GM21360 (cell line): Measurements from ENCODE around the gene STRA8.
A peak's percentile ranks its signal among the peaks of the same experiment; 100 is the strongest.

Experiments
- ATAC-seq: cut with Tn5 transposase; IDR thresholded peaks from one replicate; pipeline ENCODE4 v1.9.1; 2021; ENCODE audit warnings: mild to moderate bottlenecking, moderate library complexity; ENCODE audit not compliant: unreplicated experiment

Gene STRA8

GRCh38 chr7:135262623-135263320 is 29.1 kb downstream of the STRA8 start:
- no peak for ATAC-seq

GRCh38 chr7:135263321-135263970 is 29.8 kb downstream of the STRA8 start:
- ATAC-seq: no peak

- no peak for ATAC-seq
Observed at GRCh38 chr7:135265637-135266036, 32.0 kb downstream of the STRA8 start.

DNA sequence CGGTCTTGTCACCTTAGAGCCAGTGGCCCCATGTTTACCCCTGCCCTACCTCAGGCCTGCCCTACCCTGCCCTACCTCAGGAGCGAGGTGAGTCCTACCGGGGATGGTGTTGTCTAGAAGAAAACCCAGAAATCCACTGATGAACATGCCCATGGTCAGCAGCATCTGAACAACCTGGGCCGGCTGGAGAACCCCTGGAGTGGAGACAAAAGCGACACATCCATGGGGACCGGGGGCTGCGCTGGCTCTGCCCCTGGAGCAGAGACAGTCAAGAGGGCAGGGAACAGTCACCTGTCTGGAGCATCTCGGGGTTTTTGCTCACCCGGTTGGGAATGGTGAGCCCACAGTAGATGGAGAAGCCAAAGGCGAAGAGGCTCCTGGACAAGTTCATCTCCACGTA is 36.3 kb downstream of the STRA8 start:
- ATAC-seq: no peak

DNA sequence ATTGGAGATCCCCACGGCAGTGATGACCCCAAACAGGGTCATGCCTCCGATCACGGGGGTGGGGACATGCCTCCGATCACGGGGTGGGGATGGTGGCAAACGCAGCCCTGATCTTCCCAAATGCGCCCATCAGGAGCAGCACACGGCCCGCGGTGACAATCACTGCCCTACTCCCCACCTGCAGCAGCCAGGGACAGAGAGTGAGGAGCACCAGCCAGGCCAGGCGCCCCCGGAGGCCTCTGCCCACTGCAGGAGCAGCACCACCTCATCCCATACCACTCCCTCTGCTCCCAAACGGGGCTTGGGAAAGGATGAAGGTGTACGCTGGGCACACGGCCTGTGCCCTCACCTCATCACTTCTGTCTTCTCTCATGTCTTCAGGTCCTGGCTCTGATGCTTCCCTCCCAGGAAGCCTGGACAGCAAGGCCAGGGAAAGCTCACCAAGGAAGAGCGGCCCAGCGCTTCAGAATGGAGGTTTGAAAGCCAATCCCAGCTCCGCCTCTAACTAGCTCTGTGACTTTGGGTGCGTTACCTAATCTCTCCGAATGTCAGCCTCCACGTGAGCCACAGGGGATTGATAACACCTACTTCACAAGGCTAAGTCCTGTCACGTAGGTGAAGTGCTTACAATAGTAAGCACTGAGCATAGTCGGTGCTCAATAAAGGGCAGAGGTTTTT is 37.1 kb downstream of the STRA8 start:
- ATAC-seq: no peak

GRCh38 chr7:135271255-135271615 is 37.6 kb downstream of the STRA8 start:
- no peak for ATAC-seq

DNA sequence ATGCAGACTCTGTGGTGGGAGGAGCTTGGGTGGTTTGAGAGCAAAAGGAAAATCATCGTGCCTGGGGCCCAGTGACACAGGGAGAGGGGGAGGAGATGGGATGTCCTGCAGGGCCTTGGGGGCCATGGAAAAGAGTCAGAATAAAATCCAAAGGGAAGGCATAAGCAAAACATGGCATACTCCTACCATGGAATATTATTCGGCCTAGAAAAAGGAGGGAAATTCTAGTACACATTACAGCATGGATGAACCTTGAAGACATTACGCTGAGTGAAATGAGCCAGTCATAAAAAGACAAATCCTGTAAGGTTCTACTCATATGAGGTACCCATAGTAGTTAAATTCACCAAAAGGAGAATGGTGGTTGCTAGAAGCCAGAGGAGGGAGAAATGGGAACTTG is 38.7 kb downstream of the STRA8 start:
- ATAC-seq: no peak

- no peak for ATAC-seq
Observed at GRCh38 chr7:135273581-135273980, 39.9 kb downstream of the STRA8 start.

DNA sequence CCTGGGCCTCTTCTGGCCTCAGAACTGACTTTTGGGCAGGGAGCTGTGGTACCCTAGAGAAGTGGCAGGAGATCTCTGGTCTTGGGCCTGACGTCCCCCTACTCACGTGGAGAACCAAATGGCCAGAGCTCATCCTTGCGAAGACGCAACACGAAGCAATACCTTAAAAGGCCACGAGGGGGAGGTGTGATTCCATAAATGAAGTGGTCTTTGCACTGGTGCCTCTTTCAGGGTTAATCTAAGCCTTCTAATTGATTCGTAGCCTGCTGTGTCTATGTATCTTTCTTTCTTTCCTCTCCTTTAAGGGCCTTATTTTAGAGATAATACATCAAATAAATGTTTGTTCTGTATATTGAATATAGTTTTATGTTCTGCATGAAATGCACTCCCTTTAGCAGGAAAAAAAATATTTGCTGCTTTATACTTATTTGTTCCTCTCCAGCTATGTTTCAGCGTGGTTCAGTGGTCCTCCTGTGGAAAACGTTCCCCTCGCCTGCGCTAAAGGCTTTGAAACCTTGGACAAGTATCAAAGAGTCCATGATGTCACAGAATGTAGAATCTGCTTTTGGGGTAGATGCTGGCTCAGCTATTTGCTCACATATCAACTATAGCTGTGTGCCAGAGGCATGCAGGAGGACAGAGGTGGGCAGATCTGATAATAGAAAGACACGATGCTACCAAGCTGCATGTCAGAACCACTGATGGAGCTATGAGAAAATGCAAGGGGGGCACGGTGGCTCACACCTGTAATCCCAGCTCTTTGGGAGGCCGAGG is 41.0 kb downstream of the STRA8 start:
- no peak for ATAC-seq

GRCh38 chr7:135275971-135276580 is 42.4 kb downstream of the STRA8 start:
- ATAC-seq: no peak

- no peak for ATAC-seq
Observed at GRCh38 chr7:135277161-135277560, 43.5 kb downstream of the STRA8 start.

- ATAC-seq: peak; percentile 95
Observed at GRCh38 chr7:135281363-135281949, 47.8 kb downstream of the STRA8 start.

DNA sequence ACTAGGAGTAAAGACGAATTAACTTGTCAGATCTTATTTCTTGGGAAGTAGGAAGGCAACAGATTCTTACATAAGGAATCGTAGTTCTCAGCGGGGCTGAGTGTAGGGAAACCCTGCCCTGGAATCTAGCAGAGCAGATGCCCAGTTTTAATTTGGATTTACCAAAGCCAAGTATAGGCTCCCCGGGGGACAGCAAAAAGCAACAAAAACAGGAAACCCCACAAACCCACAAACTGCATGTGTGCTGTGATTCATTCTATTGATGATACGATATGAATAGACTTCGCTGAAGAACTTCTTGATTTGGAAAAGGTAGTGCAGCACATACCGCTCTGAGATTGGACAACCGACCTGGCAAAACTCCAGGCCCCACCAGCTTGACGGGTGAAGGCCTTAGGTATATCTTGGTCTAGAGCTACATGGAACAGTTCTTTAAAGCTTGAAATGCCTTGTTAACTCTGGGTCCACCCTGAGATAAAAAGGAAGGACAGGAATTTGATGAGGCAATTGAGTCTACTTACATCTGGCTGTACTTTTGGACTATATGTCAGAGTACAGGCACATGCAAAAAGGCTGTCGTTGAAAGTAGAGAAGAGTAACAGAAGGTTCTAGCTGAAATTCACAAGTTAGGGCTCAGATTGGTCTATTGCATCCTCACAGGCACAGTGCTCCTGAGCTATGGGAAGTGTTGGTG is 49.1 kb downstream of the STRA8 start:
- no peak for ATAC-seq

GRCh38 chr7:135283959-135284638 is 50.5 kb downstream of the STRA8 start:
- no peak for ATAC-seq

DNA sequence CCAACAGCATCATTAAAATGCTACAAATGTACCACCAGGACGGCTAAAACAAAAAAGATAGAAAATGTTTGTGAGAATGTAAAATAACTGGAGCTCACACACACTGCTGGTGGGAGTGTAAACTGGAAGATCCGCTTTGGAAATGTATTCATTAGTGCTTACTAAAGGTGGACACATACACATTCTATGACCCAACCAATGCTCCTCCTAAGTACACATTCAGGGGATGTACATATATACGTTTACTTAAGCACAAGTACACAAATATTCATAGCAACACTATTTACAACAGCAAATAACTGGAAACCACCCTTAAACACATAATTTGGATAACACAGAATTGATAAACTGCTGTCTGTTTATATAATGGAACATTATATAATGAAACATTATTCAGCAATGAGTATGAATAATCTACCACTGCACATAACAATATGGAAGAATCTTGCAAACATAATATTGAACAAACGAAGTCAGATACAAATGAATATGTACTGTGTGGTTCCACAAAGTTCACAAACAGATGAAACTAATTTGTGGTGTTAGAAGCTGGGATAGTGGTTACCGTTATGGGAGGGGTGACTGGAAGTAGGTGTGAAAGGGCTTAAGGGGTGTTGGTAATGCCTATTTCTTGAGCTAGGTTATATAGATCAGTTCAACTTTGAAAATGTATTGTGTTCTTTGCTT is 52.1 kb downstream of the STRA8 start:
- ATAC-seq: no peak

DNA sequence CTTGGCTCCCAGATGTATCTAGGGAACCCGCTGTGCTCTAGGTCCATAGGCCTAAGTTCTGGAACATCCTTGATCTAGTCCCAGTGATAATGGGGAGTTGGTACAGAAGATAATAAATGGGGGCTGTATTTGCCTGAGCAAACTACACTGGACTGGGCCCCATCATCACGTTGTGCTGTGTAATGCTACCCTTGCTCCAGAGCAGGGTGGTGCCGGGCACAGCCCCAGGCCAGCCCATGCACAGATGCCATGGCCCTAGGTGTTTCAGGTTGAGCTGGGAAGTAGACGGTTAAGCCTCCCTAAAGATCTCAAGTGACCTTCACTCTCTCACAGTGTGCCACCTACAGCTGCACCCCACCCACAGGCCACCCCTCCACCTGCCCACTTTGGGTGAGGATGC is 53.2 kb downstream of the STRA8 start:
- ATAC-seq: no peak

DNA sequence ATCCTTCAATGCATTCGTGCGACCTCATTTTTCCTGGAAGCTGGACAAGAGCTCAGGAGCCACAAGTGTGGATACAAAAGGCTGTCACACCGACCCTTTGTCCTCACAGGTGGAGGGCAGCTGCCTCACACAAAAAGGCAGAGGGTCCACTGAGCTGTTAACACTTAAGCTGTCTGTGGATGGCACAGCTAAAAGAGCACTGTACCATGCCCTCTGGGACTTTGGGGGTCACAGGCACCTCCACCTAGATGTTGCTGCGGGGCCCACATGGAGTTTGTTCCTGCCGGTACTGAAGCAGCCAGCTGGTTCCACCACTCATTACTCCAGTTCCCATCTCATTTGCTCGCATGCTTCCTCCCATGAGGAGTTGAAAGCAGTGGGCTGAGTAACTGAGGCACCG is 57.0 kb downstream of the STRA8 start:
- ATAC-seq: no peak

- ATAC-seq: no peak
Observed at GRCh38 chr7:135291809-135292253, 58.2 kb downstream of the STRA8 start.

GRCh38 chr7:135299235-135299634 is 65.6 kb downstream of the STRA8 start:
- ATAC-seq: no peak
